Skeletal muscle cell (primary cell): ENCODE data around the gene ANAPC2.

Source experiments
- DNase-seq: peaks from one replicate; pipeline ENCODE4 v3.0.0-alpha.2; 2010; ENCODE audit warnings: low read depth
- H3K4me3 ChIP-seq: 2 replicates; pipeline ENCODE4 v1.5.1; 2011; ENCODE audit warnings: low read depth, mild to moderate bottlenecking, control low read depth, low read length, moderate library complexity

Gene ANAPC2

GRCh38 chr9:137228506-137228967 is 40.2 kb upstream of the ANAPC2 start:
- no peak overlapping the region for H3K4me3 ChIP-seq
- DNase-seq, result no peak

- no peak overlapping the region for H3K4me3 ChIP-seq
- no peak for DNase-seq
Measured at GRCh38 chr9:137227853-137228505, 39.6 kb upstream of the ANAPC2 start.

GRCh38 chr9:137227054-137227852 is 38.9 kb upstream of the ANAPC2 start, which contains the start of gene RNF224:
RNF224 (plus strand) TSS chr9:137227502; CDS start chr9:137228336, 834 bp downstream.
- DNase-seq, result no peak
- no peak within 1 kb of the TSS for H3K4me3 ChIP-seq

- no peak overlapping the region for H3K4me3 ChIP-seq
- DNase-seq, result no peak
Measured at GRCh38 chr9:137226338-137227053, 38.1 kb upstream of the ANAPC2 start.

- DNase-seq, result no peak
- H3K4me3 ChIP-seq, result no peak overlapping the region
Measured at GRCh38 chr9:137225699-137226331, 37.5 kb upstream of the ANAPC2 start.

GRCh38 chr9:137224830-137225694 is 36.7 kb upstream of the ANAPC2 start, which contains the start of gene CYSRT1:
CYSRT1 (plus strand) TSS chr9:137225174; CDS start chr9:137225622, 448 bp downstream.
- peak within 1 kb of the TSS; percentile 73 for H3K4me3 ChIP-seq
- no peak for DNase-seq

GRCh38 chr9:137223078-137223970 is 35.0 kb upstream of the ANAPC2 start:
- H3K4me3 ChIP-seq, result peak overlapping the region; percentile 73
- peak; percentile 88 for DNase-seq

- H3K4me3 ChIP-seq, result peak within 1 kb of the TSS; percentile 73
- DNase-seq, result no peak
Measured at GRCh38 chr9:137222190-137223077, 34.1 kb upstream of the ANAPC2 start, which contains the start of gene RNF208. RNF208 (minus strand) TSS chr9:137222240; CDS start chr9:137221212, 1,028 bp downstream.

- H3K4me3 ChIP-seq, result peak overlapping the region; percentile 32
- DNase-seq, result no peak
Measured at GRCh38 chr9:137221506-137222111, 33.2 kb upstream of the ANAPC2 start.

- no peak overlapping the region for H3K4me3 ChIP-seq
- DNase-seq, result no peak
Measured at GRCh38 chr9:137221095-137221505, 32.7 kb upstream of the ANAPC2 start.

- H3K4me3 ChIP-seq, result no peak overlapping the region
- no peak for DNase-seq
Measured at GRCh38 chr9:137220317-137221094, 32.1 kb upstream of the ANAPC2 start.

GRCh38 chr9:137219757-137220316 is 31.5 kb upstream of the ANAPC2 start:
- DNase-seq, result no peak
- H3K4me3 ChIP-seq, result no peak overlapping the region

- DNase-seq, result no peak
- H3K4me3 ChIP-seq, result no peak overlapping the region
Measured at GRCh38 chr9:137218754-137219271, 30.5 kb upstream of the ANAPC2 start.

GRCh38 chr9:137218212-137218753 is 29.9 kb upstream of the ANAPC2 start:
- DNase-seq, result no peak
- H3K4me3 ChIP-seq, result no peak overlapping the region
